NCI-H748 (cell line): Measurements from ENCODE around the gene CBLIF.
"Not testable (repeated sequence)": the region's sequence is repeated elsewhere in the genome, so short reads cannot be mapped to it uniquely, and the experiment has no call there.

Experiments used
- DNase-seq: peaks from one replicate; lab custom pipeline; 2025; ENCODE audit not compliant: unreplicated experiment; lab: John Stamatoyannopoulos, UW

The CBLIF gene

DNA sequence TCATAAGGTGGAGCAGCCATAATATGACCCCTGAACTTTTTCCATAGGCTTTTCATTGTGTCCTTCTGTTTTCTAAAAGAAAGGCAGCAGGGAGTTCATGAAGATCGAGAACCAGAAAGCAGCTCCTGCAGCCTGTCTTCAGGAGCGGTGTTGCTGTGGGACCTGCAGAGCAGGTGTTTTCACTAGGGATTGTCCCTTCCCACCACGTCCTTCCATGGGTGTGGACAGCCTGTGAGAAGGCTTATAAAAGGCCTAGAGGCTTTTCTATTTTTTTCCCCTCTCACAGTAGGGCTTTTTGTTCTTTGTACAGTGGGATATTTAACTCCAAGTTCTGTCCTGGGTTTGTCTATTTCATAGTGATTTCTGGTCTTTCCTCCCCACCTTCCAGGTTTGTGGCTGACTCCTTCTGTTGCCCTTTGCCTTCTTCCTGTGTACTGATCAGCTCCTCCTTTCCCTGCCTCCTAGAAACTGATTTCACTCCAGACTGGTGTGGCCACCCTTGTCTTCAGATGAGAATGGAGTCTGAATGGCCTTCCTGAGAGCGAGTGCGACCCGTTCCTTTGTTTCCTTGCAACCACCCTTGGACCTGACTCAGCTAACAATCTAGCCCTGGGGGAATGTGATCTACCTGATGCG is 44.8 kb downstream of the CBLIF start:
- DNase-seq: no peak

DNA sequence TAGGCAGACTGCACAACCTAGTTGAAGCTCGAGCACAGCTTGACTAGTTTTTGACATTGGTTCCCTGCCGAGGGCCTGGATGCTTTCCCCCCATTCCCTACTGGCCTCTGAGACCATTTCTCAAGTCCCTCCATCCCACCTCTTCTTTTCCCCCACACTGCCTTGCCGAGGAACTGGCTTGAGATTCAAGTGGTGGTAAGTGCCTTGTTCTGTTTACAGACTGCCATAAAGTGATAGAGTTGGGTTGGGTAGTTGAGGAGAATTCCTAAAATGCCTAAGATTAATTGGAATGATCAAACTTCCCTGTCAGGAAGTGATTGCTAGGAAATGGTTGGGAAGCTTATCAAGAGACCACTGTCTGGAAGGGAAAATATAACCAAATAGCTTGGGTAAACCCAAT is 50.9 kb downstream of the CBLIF start:
- DNase-seq: no peak

DNA sequence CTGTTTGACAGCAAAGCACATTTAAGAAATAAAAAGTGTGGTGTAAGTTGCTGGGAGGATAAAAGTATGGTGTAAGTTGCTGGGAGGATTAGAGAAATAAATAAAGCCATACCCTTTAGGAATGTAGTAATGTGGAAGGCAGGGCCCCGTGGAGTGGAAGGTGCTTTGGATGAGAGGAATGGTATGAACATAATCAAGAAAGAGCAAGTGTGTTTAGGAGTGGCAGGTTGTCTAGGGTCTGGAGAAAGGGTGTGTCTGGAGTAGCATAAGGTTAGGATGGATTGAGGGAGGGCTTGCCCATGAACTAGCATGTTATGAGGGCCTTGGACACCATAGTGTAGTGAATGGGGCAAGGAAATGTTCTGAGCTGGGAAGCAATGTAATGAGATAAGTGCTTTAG is 52.8 kb downstream of the CBLIF start:
- no peak for DNase-seq

DNA sequence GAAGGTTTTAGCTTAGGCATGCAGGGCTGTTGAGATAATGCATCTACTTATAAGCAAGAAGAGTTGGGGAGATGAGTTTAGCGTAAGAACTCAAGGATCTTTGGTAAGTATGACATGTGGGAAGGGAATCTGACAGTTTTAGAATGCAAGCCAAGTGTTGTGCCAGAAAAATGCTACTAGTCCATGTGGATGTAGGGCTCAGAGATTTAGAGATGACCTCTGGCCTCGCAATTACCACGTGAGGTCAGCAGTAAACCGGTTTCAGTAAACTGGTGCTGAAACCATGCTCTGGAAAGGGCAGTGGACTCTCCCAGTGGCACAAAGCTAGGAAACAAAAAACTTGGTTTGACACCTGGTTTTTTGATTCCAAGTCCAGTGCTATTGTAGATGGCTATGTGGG is 53.7 kb downstream of the CBLIF start:
- DNase-seq: no peak

DNA sequence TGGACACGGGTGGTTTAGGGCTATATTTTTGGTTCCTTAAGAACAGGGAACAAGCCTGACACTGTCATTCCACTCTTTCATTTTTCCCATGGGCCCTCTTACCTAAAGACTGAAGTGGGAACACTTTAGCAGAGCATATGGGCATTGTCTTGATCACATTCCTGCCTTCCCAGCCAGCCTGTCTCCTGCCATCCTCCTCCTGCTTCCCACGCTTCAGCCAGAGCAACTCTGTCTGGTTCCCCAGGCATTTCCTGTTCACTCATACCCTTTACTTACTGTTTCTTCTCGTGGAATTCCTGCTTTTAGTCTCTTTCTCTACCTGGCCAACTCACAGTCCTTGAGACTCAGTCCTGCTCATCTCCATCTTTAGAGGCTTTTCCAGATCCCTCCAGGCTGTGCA is 57.5 kb downstream of the CBLIF start:
- DNase-seq: no peak

DNA sequence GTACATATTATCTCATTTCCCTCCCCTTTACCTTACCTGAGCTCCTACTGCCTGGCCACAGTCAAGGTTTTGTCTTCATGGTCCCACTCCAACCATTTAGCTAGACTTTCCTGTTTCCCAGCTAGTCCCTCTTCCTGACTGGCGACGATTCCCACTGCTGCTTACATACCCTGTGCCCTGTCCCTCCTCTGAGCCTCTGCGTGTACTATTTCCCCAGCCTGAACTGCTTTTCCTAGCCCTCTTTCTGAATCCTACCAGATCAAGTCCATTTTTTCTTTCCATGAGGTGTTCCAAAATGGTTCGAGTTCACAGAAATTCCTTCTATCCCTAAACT is 58.1 kb downstream of the CBLIF start:
- no peak for DNase-seq

DNA sequence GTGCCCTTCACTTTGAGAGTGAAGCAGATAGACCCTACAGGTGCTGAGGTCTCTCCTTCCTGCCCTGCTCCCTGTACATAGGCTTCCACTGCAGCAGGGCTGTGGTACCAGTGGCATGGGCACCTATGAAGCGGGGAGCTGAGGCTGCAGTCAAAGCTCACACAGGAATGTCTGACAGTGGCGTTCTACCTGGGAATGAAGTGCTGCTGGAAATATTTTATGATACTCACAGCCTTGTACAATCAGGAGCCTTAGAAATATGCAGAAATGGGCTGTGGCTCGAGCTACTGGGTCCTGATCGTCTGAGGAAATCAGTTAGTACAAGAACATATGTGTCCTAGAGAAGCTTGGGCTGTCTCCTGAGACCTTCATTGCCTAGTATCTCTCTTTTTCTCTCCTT is 59.5 kb downstream of the CBLIF start:
- DNase-seq: no peak

DNA sequence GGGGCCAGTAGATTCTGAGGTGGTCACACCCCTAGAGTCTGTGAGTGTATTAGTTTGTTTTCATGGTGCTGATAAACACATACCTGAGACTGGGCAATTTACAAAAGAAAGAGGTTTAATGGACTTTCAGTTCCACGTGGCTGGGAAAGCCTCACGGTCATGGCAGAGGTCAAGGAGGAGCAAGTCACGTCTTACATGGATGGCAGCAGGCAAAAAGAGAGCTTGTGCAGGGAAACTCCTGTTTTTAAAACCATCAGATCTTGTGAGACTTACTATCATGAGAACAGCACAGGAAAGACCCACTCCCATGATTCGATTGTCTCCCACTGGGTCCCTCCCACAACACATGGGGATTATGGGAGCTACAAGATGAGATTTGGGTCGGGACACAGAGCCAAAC is 60.9 kb downstream of the CBLIF start:
- not testable (repeated sequence) for DNase-seq

DNA sequence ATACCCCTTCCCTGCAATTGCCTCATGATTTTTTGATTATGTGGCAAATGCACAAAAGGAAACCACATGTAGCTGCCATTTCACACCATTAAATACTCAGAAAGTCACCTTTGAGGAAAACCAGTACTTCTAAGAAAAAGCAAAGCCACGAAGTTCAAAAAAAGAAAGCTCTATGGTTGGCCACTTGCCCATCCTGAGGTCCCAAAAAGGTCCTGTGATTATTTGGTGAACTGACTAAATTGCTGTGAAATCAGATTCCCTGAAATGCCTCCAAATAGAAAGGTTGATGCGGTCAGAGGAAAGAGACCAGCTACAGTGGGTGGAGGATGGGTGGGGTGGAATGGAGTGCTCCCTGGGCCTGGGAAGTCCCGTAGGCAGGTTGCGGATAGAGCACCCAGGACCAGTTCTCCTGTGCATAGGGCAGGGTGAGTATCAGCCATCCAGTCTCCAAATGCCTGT is 61.6 kb downstream of the CBLIF start:
- DNase-seq: no peak

DNA sequence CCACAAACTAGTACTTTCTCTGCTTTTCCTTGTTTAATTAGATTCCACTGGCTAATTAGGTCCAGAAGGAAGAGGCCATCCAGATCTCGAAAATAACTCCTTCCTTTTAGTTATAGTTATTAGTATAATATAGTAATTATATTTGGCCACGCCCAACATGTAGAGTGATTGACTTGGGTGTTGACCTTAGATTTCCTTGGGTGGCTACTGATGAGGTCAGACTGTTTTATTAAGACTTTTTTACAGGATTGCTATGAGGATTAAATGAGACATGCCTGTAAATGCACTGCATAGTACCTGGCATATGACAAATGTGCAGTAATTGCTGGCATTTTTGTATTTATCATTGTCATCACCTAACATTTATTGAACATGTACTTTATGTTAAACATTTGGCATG is 63.2 kb downstream of the CBLIF start:
- no peak for DNase-seq

DNA sequence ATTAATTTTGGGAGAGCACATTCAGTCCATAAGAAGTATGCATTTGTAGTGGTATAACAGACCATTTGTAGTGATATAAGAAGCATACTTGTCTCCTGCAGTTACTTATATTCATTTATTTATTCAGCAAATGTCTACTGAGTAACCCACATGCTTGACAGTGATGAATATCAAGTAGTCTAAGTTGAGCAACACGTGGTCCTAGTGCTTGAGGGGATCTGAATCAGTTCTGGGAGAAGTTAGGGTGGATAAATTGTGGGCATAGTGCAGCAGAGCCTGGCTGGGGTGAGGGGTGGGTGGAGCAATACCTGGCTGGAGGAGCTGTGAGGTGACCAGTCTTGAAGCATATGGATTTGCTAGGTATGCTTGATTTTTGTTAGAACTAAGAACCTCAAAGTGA is 65.8 kb downstream of the CBLIF start:
- no peak for DNase-seq
